OCI-LY7 (cell line): ENCODE data around the gene CNDP2.

Experiments used
- CTCF ChIP-seq: fragments of 200-600 bp; sonication (generic); conservative IDR thresholded peaks from 2 replicates; pipeline ENCODE4 v1.5.1; 2014; ENCODE audit warnings: mild to moderate bottlenecking, antibody characterized with exemption, low read length, moderate library complexity, mixed read lengths
- EZH2phosphoT487 ChIP-seq: fragments of 200-600 bp; sonication (generic); IDR thresholded peaks from 2 replicates; pipeline ENCODE4 v1.6.1; 2018; ENCODE audit warnings: low read depth, borderline replicate concordance, mild to moderate bottlenecking, mixed run types, antibody characterized with exemption, low read length, moderate library complexity, mixed read lengths

GRCh38 chr18:74460825-74461224 lies 35.3 kb upstream of the CNDP2 start:
- TF ChIP-seq CTCF, result no peak
- no peak for TF ChIP-seq EZH2phosphoT487
